GM23248 (cell line): Measurements from ENCODE around the gene KCTD1. TPM values are rescaled to one million over a fixed set of nuclear protein-coding genes. Genes with fewer than 3 reads are reported as not detected.

ENCODE experiments used
- DNase-seq: peaks from one replicate; pipeline ENCODE4 v3.0.0-alpha.2; 2015
- H2AFZ ChIP-seq: fragments of 200-600 bp; sonication (generic); 2 replicates; pipeline ENCODE4 v1.6.1; 2016; ENCODE audit warnings: antibody characterized with exemption
- H3F3A ChIP-seq: fragments of 200-600 bp; sonication (generic); 2 replicates; pipeline ENCODE4 v1.6.1; 2016; ENCODE audit warnings: mild to moderate bottlenecking, antibody characterized with exemption, mixed run types; ENCODE audit not compliant: insufficient read depth
- H3K27ac ChIP-seq: fragments of 200-600 bp; sonication (generic); 2 replicates; pipeline ENCODE4 v1.5.1; 2016; ENCODE audit warnings: mild to moderate bottlenecking
- H3K27me3 ChIP-seq: fragments of 200-600 bp; sonication (generic); replicated peaks from 2 replicates; pipeline ENCODE4 v1.6.1; 2016; ENCODE audit warnings: mild to moderate bottlenecking; ENCODE audit not compliant: insufficient read depth
- H3K36me3 ChIP-seq: fragments of 200-600 bp; sonication (generic); 2 replicates; pipeline ENCODE4 v1.6.1; 2016; ENCODE audit warnings: low read depth, mild to moderate bottlenecking
- H3K4me1 ChIP-seq: fragments of 200-600 bp; sonication (generic); 2 replicates; pipeline ENCODE4 v1.6.1; 2016; ENCODE audit warnings: mild to moderate bottlenecking; ENCODE audit not compliant: insufficient read depth
- H3K4me2 ChIP-seq: fragments of 200-600 bp; sonication (generic); one replicate; pipeline ENCODE4 v1.6.1; 2016; ENCODE audit warnings: mild to moderate bottlenecking; ENCODE audit not compliant: unreplicated experiment
- H3K4me3 ChIP-seq: fragments of 200-600 bp; sonication (generic); 2 replicates; pipeline ENCODE4 v1.5.1; 2016; ENCODE audit warnings: mild to moderate bottlenecking
- H3K79me2 ChIP-seq: fragments of 200-600 bp; sonication (generic); 2 replicates; pipeline ENCODE4 v1.6.1; 2016; ENCODE audit warnings: mild to moderate bottlenecking; ENCODE audit not compliant: insufficient read depth
- H3K9ac ChIP-seq: fragments of 200-600 bp; sonication (generic); 2 replicates; pipeline ENCODE4 v1.6.1; 2016; ENCODE audit warnings: mild to moderate bottlenecking
- H3K9me2 ChIP-seq: fragments of 200-600 bp; sonication (generic); 2 replicates; pipeline ENCODE4 v1.6.1; 2016; ENCODE audit warnings: mixed run types, mild to moderate bottlenecking, moderate library complexity; ENCODE audit not compliant: insufficient read depth
- H3K9me3 ChIP-seq: fragments of 200-600 bp; sonication (generic); one replicate; pipeline ENCODE4 v1.6.1; 2017; ENCODE audit warnings: low read depth
- H4K20me1 ChIP-seq: fragments of 200-600 bp; sonication (generic); 2 replicates; pipeline ENCODE4 v1.6.0; 2016; ENCODE audit not compliant: insufficient read depth
- EZH2 ChIP-seq: fragments of 200-600 bp; sonication (generic); IDR thresholded peaks from 2 replicates; pipeline ENCODE4 v1.6.1; 2018; ENCODE audit warnings: antibody characterized with exemption, mild to moderate bottlenecking; ENCODE audit not compliant: insufficient read depth, poor library complexity, severe bottlenecking
- EZH2phosphoT487 ChIP-seq: fragments of 200-600 bp; sonication (generic); IDR thresholded peaks from 2 replicates; pipeline ENCODE4 v1.6.1; 2018; ENCODE audit warnings: antibody characterized with exemption, moderate library complexity, mild to moderate bottlenecking, low read depth; ENCODE audit not compliant: insufficient read depth
- WGBS, 2 experiments: methylation state at CpG; one replicate each; pipeline ENCODE4 v1.1.6; 2015 to 2017; ENCODE audit warnings: low lambda C conversion rate in 2 of 2, low coverage in 1 of 2; ENCODE audit errors: missing lambda C conversion rate in 2 of 2; 5-methylcytosine and 5-hydroxymethylcytosine counted together
- in situ Hi-C: fragments of 300-500 bp; cut with MboI; formaldehyde crosslinking; loops from 2 replicates; pipeline ENCODE4 v1.15.0; 2020
- polyA plus RNA-seq: library from polyadenylated mRNA; unstranded; fragments of >200 nt; fragmentation: Nextera tagmentation; extraction: Ambion mirVana; gene quantifications from 2 replicates; pipeline ENCODE4 v1.2.1, GENCODE V29; 2016
- total RNA-seq: library from RNA; depleted of rRNA; stranded (reverse); fragments of >200 nt; shearing (Covaris generic); gene quantifications from 2 replicates; pipeline ENCODE4 v1.2.3, GENCODE V29; 2014

KCTD1 gene
- total and polyA plus RNA-seq, 2 experiments from 2014 or later: 5.7 to 17.9 TPM

GRCh38 chr18:26515643-26516487 lies 32.5 kb downstream of the KCTD1 start:
- DNase-seq: no peak
- TF ChIP-seq EZH2 (no peak), EZH2phosphoT487 (no peak)
- 96 to 99% methylated on average over 9 of the region's 9 CpGs for WGBS, 2 experiments
- Histone ChIP-seq H3K4me2 (no peak overlapping the region), H3K27ac (no peak overlapping the region), H4K20me1 (no peaks in the 10 kb centered on the region), H3K9me3 (no peaks in the 10 kb centered on the region), H3K27me3 (no peaks in the 10 kb centered on the region), H3K4me3 (no peak overlapping the region), H3K36me3 (no peaks in the 10 kb centered on the region), H3F3A (peaks cover 16% of the 10 kb centered on the region), H3K9ac (no peak overlapping the region), H3K9me2 (no peaks in the 10 kb centered on the region), H2AFZ (no peak overlapping the region), H3K79me2 (peaks cover 11% of the 10 kb centered on the region; the same call in 1 of the 2 replicates), H3K4me1 (peaks cover 20% of the 10 kb centered on the region)
- in situ Hi-C loops: no loop called here

DNA sequence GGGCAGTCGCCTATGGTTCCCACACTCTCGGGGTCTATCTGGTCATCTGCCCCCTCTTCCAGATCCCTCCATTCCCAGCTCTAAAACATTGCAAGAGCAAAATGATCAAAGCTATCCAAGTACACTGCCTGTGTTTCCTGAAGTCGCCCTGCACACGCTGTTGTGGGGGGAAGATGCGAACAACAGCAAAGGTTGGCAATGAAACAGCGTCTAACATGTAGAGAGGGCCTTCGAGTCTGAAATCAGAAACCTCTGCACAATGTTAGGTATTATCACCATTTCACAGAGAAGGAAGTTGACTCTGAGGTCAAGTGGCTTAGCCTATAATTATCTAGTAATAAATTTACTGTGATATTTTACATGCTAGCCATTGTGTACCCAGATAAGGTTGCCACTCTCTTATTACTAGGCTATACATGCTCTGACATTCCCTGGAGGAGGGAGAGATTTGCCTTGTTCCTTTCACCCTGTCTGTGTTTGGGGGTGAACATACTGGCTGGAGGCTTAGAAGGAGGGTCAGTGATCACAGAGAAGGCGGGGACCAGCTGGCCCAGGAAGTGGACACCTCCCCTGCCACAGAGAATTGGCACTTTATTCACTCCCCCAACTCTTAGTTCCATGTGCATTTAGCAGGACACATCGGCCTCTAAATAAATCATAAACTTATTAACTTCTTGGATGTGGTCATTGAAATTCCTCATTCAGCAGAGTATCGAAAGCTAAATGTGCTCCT lies 36.8 kb downstream of the KCTD1 start:
- Histone ChIP-seq H3K27me3 (no peaks in the 10 kb centered on the region), H3K27ac (no peak overlapping the region), H4K20me1 (no peaks in the 10 kb centered on the region), H3K9ac (no peak overlapping the region), H2AFZ (no peak overlapping the region), H3F3A (peaks cover 16% of the 10 kb centered on the region), H3K9me2 (no peaks in the 10 kb centered on the region), H3K4me3 (no peak overlapping the region), H3K4me2 (no peak overlapping the region), H3K36me3 (no peaks in the 10 kb centered on the region), H3K79me2 (peaks cover 19% of the 10 kb centered on the region; the same call in 1 of the 2 replicates), H3K4me1 (peaks cover 20% of the 10 kb centered on the region), H3K9me3 (no peaks in the 10 kb centered on the region)
- in situ Hi-C loops: no loop called here
- DNase-seq: no peak
- 87 to 91% methylated on average over 10 of the region's 10 CpGs for WGBS, 2 experiments
- TF ChIP-seq EZH2phosphoT487 (no peak), EZH2 (no peak)

DNA sequence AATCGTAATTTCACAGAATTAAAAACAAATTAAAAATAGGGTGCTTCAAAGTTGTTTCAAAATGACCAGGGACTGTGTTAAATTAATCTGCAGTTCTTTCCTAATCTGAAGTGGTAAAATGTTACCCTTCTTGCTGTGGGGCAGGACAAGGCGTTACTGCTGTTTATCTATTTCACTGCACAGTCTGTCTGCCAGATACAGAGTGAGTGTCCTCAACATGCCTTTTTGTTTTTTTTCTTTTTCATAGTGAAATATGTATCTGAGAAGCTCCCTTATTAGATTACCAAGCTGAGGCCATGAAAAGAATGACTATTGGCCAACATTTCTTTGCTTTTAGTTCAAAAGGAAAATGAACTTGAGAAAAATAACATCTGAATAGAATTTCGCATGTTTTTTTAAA lies 38.0 kb downstream of the KCTD1 start:
- DNase-seq: no peak
- WGBS, 2 experiments: 37 to 54% methylated on average over 3 of the region's 3 CpGs
- Histone ChIP-seq H3K9ac (no peak overlapping the region), H3K9me3 (no peaks in the 10 kb centered on the region), H3K4me3 (no peak overlapping the region), H4K20me1 (no peaks in the 10 kb centered on the region), H3F3A (peaks cover 16% of the 10 kb centered on the region), H3K9me2 (no peaks in the 10 kb centered on the region), H3K27ac (no peak overlapping the region), H3K36me3 (no peaks in the 10 kb centered on the region), H2AFZ (no peak overlapping the region), H3K27me3 (no peaks in the 10 kb centered on the region), H3K79me2 (peaks cover 12% of the 10 kb centered on the region; the same call in 1 of the 2 replicates), H3K4me2 (no peak overlapping the region), H3K4me1 (peaks cover 20% of the 10 kb centered on the region)
- in situ Hi-C loops: no loop called here
- TF ChIP-seq EZH2phosphoT487 (no peak), EZH2 (no peak)

GRCh38 chr18:26506012-26506411 lies 42.3 kb downstream of the KCTD1 start:
- no peaks in the 10 kb centered on the region for H3K36me3 ChIP-seq
- in situ Hi-C loops: no loop called here

More at GRCh38 chr18:26506012-26506411, 42.3 kb downstream of the KCTD1 start:
- H4K20me1 ChIP-seq: no peaks in the 10 kb centered on the region
- H3F3A ChIP-seq: no peaks in the 10 kb centered on the region
- WGBS, 2 experiments: 98 to 99% methylated on average over 8 of the region's 8 CpGs
- H3K9me3 ChIP-seq: no peaks in the 10 kb centered on the region
- no peaks in the 10 kb centered on the region for H3K9me2 ChIP-seq
- H3K4me3 ChIP-seq: no peak overlapping the region
- H3K4me1 ChIP-seq: no peaks in the 10 kb centered on the region
- DNase-seq: no peak
- no peak overlapping the region for H2AFZ ChIP-seq
- no peak overlapping the region for H3K4me2 ChIP-seq
- no peak for TF ChIP-seq EZH2phosphoT487
- no peak for TF ChIP-seq EZH2
- no peak overlapping the region for H3K27ac ChIP-seq
- no peaks in the 10 kb centered on the region for H3K27me3 ChIP-seq
- no peak overlapping the region for H3K9ac ChIP-seq
- peaks cover 12% of the 10 kb centered on the region; the same call in 1 of the 2 replicates for H3K79me2 ChIP-seq
